Choroid plexus epithelial cell (primary cell): ENCODE measurements around the gene CRAT.
"Not testable (repeated sequence)": the region's sequence is repeated elsewhere in the genome, so short reads cannot be mapped to it uniquely, and the experiment has no call there.

Source experiments
- DNase-seq: peaks from one replicate; pipeline ENCODE4 v3.0.0-alpha.2; 2010; ENCODE audit warnings: low read depth
- H3K4me3 ChIP-seq: 2 replicates; pipeline ENCODE4 v1.5.1; 2011; ENCODE audit warnings: low read depth, mild to moderate bottlenecking, control low read depth, low read length, moderate library complexity
- TF ChIP-seq, protein P1 (sequence below): conservative IDR thresholded peaks from 2 replicates; pipeline ENCODE4 v1.5.1; 2011; ENCODE audit warnings: low read depth, mild to moderate bottlenecking, control low read depth, inconsistent platforms, low read length, moderate library complexity

Gene CRAT

GRCh38 chr9:129137292-129138143, 26.9 kb upstream of the CRAT start:
- TF ChIP-seq, protein P1, sequence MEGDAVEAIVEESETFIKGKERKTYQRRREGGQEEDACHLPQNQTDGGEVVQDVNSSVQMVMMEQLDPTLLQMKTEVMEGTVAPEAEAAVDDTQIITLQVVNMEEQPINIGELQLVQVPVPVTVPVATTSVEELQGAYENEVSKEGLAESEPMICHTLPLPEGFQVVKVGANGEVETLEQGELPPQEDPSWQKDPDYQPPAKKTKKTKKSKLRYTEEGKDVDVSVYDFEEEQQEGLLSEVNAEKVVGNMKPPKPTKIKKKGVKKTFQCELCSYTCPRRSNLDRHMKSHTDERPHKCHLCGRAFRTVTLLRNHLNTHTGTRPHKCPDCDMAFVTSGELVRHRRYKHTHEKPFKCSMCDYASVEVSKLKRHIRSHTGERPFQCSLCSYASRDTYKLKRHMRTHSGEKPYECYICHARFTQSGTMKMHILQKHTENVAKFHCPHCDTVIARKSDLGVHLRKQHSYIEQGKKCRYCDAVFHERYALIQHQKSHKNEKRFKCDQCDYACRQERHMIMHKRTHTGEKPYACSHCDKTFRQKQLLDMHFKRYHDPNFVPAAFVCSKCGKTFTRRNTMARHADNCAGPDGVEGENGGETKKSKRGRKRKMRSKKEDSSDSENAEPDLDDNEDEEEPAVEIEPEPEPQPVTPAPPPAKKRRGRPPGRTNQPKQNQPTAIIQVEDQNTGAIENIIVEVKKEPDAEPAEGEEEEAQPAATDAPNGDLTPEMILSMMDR = no peak
- H3K4me3 ChIP-seq = no peak overlapping the region
- DNase-seq = no peak

DNA sequence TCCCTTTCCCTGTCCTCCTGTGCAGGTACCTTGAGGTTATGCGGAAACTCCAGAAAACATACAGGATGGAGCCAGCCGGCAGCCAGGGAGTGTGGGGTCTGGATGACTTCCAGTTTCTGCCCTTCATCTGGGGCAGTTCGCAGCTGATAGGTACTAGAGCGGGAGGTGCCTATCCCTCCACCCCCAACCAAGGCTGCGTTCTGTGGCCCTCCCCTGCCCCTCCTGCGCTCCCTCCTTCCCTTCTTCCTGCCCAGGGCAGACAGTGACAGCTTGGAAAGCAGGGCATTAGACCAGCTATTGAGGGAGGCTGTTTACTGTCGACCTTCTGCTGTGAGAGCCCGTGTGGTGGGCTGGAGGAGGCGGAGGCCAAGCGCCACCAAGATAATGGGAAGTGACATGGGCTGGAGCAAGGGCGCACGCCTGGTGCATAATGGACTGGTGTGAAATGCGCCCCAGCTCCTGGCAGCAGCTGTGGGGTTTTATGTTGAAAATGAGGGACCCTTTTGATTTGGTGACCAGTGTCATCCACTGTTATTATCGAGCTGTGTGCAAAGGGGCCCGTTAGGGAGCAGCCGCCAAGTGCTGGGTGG, 25.9 kb upstream of the CRAT start:
- no peak overlapping the region for H3K4me3 ChIP-seq
- TF ChIP-seq, protein P1 = no peak
- no peak for DNase-seq

GRCh38 chr9:129135476-129135875, 24.9 kb upstream of the CRAT start:
- H3K4me3 ChIP-seq = no peak overlapping the region
- TF ChIP-seq, protein P1 = no peak
- no peak for DNase-seq

- DNase-seq = no peak
- H3K4me3 ChIP-seq = no peak overlapping the region
- TF ChIP-seq, protein P1 = peak; percentile 5
Measured at GRCh38 chr9:129133082-129133481, 22.5 kb upstream of the CRAT start.

GRCh38 chr9:129131300-129132145, 20.9 kb upstream of the CRAT start:
- H3K4me3 ChIP-seq = no peak overlapping the region
- TF ChIP-seq, protein P1 = peak; percentile 99
- DNase-seq = peak; percentile 79

DNA sequence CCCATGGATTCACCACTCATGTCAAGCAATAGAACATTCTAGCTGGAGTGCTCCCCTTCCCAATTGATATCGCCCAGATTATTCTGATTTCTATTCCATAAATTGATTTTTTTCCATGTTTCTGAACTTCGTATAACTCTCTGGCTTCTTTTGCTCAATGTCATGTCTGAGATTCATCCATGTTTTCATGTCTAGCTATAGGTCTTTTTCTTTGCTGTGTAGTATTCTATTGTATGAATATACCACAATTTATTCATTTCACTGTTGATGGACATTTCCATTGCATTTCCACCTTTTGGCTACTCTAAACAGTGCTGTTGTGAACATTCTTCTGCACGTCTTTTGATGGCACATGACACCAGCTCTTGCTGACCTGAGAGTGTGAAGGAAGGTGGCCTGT, 20.2 kb upstream of the CRAT start:
- TF ChIP-seq, protein P1 = no peak
- no peak overlapping the region for H3K4me3 ChIP-seq
- DNase-seq = no peak

DNA sequence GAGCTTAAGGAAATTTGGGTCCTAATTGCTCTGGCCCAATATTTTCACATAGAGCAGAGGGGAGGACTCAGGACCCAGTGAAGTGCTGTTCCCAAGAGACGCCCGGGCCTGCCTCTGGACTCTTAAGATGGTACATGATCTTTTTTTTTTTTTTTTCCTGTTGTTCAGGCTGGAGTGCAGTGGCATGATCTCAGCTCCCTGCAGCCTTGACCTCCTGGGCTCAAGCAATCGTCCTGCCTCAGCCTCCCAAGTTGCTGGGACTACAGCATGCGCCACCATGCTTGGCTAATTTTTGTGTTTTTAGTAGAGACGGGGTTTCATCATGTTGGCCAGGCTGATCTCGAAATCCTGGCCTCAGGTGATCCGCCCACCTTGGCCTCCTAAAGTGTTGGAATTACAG, 19.7 kb upstream of the CRAT start:
- not testable (repeated sequence) for H3K4me3 ChIP-seq, DNase-seq
